Effector memory CD4-positive, alpha-beta T cell (primary cell): ENCODE measurements around the gene UVRAG.
"Not testable (repeated sequence)": the region's sequence is repeated elsewhere in the genome, so short reads cannot be mapped to it uniquely, and the experiment has no call there.

Source experiments
- DNase-seq, 3 donors: peaks; one replicate each; pipeline ENCODE4 v3.0.0-alpha.2; 2020
- H3K27ac ChIP-seq: 2 replicates; pipeline ENCODE4 v1.7.0; 2013; ENCODE audit warnings: mild to moderate bottlenecking, low read length, moderate library complexity; ENCODE audit not compliant: insufficient read depth, poor library complexity, severe bottlenecking
- H3K27me3 ChIP-seq: replicated peaks from 2 replicates; pipeline ENCODE4 v1.7.0; 2013; ENCODE audit warnings: mild to moderate bottlenecking, low read length; ENCODE audit not compliant: insufficient read depth, control insufficient read depth, poor library complexity, severe bottlenecking
- H3K36me3 ChIP-seq: 2 replicates; pipeline ENCODE4 v1.7.0; 2013; ENCODE audit warnings: mild to moderate bottlenecking, low read length, moderate library complexity; ENCODE audit not compliant: control insufficient read depth, insufficient read depth
- H3K4me1 ChIP-seq: 2 replicates; pipeline ENCODE4 v1.7.0; 2013; ENCODE audit warnings: low read length, mild to moderate bottlenecking; ENCODE audit not compliant: control insufficient read depth, insufficient read depth, poor library complexity, severe bottlenecking
- H3K4me3 ChIP-seq: 2 replicates; pipeline ENCODE4 v1.7.0; 2013; ENCODE audit warnings: low read length, low read depth, mild to moderate bottlenecking; ENCODE audit not compliant: insufficient read depth, poor library complexity, severe bottlenecking
- H3K9me3 ChIP-seq: 2 replicates; pipeline ENCODE4 v1.7.0; 2013; ENCODE audit warnings: mild to moderate bottlenecking, low read length, moderate library complexity; ENCODE audit not compliant: control insufficient read depth

Gene UVRAG

GRCh38 chr11:76069001-76069400 lies 254.0 kb downstream of the UVRAG start:
- Histone ChIP-seq H3K27me3 (no peaks in the 10 kb centered on the region), H3K27ac (no peak overlapping the region), H3K36me3 (peaks cover 14% of the 10 kb centered on the region), H3K9me3 (no peaks in the 10 kb centered on the region), H3K4me3 (no peak overlapping the region), H3K4me1 (no peaks in the 10 kb centered on the region)
- no peak for DNase-seq

GRCh38 chr11:76071090-76071489 lies 256.1 kb downstream of the UVRAG start:
- no peaks in the 10 kb centered on the region for H3K9me3 ChIP-seq
- no peaks in the 10 kb centered on the region for H3K4me1 ChIP-seq
- no peaks in the 10 kb centered on the region for H3K27me3 ChIP-seq
- H3K4me3 ChIP-seq, result no peak overlapping the region
- no peak overlapping the region for H3K27ac ChIP-seq
- DNase-seq, result no peak
- peaks cover 10% of the 10 kb centered on the region for H3K36me3 ChIP-seq

GRCh38 chr11:76073724-76074123 lies 258.7 kb downstream of the UVRAG start:
- no peak overlapping the region for H3K27ac ChIP-seq
- no peak for DNase-seq
- H3K27me3 ChIP-seq, result no peaks in the 10 kb centered on the region
- H3K36me3 ChIP-seq, result no peaks in the 10 kb centered on the region
- H3K4me3 ChIP-seq, result no peak overlapping the region
- no peaks in the 10 kb centered on the region for H3K4me1 ChIP-seq
- H3K9me3 ChIP-seq, result no peaks in the 10 kb centered on the region

GRCh38 chr11:76074148-76075095 lies 259.4 kb downstream of the UVRAG start:
- Histone ChIP-seq H3K36me3 (no peaks in the 10 kb centered on the region), H3K4me1 (no peaks in the 10 kb centered on the region), H3K4me3 (no peak overlapping the region), H3K9me3 (no peaks in the 10 kb centered on the region), H3K27me3 (no peaks in the 10 kb centered on the region), H3K27ac (no peak overlapping the region)
- DNase-seq, result no peak

- H3K4me1 ChIP-seq, result no peaks in the 10 kb centered on the region
- no peak overlapping the region for H3K27ac ChIP-seq
- no peaks in the 10 kb centered on the region for H3K27me3 ChIP-seq
These were observed 260.7 kb downstream of the UVRAG start for GRCh38 chr11:76075716-76076115.

GRCh38 chr11:76076253-76076652 lies 261.2 kb downstream of the UVRAG start:
- H3K9me3 ChIP-seq, H3K4me3 ChIP-seq, H3K27ac ChIP-seq, DNase-seq, H3K27me3 ChIP-seq, H3K4me1 ChIP-seq, H3K36me3 ChIP-seq: not testable (repeated sequence)

More at GRCh38 chr11:76075716-76076115, 260.7 kb downstream of the UVRAG start:
- Histone ChIP-seq H3K9me3 (no peaks in the 10 kb centered on the region), H3K4me3 (no peak overlapping the region), H3K36me3 (no peaks in the 10 kb centered on the region)
- no peak for DNase-seq

GRCh38 chr11:76076749-76077148 lies 261.7 kb downstream of the UVRAG start:
- H3K9me3 ChIP-seq, result no peaks in the 10 kb centered on the region
- H3K27ac ChIP-seq, result no peak overlapping the region
- no peak overlapping the region for H3K4me3 ChIP-seq
- H3K27me3 ChIP-seq, result no peaks in the 10 kb centered on the region
- H3K4me1 ChIP-seq, result no peaks in the 10 kb centered on the region
- H3K36me3 ChIP-seq, result no peaks in the 10 kb centered on the region
- no peak for DNase-seq

- Histone ChIP-seq H3K4me3 (no peak overlapping the region), H3K36me3 (no peaks in the 10 kb centered on the region), H3K9me3 (no peaks in the 10 kb centered on the region), H3K27me3 (no peaks in the 10 kb centered on the region), H3K27ac (no peak overlapping the region), H3K4me1 (no peaks in the 10 kb centered on the region)
- no peak for DNase-seq
These were observed 262.7 kb downstream of the UVRAG start for GRCh38 chr11:76077575-76078150.

GRCh38 chr11:76081084-76081483 lies 266.1 kb downstream of the UVRAG start:
- H3K36me3 ChIP-seq, DNase-seq, H3K9me3 ChIP-seq, H3K27me3 ChIP-seq, H3K4me3 ChIP-seq, H3K4me1 ChIP-seq, H3K27ac ChIP-seq: not testable (repeated sequence)
